Fibroblast of skin of right biceps (primary cell): ENCODE results near the gene CCDC73.
"Not testable (repeated sequence)": the region's sequence is repeated elsewhere in the genome, so short reads cannot be mapped to it uniquely, and the experiment has no call there.

Source experiments
- DNase-seq: peaks from one replicate; pipeline ENCODE4 v3.0.0-alpha.2; 2013

Gene CCDC73

GRCh38 chr11:32792948-32793475 is 1.4 kb downstream of the CCDC73 start:
- DNase-seq = peak; percentile 33

GRCh38 chr11:32792111-32792947 is 2.1 kb downstream of the CCDC73 start:
- DNase-seq = no peak

- DNase-seq = no peak
These were observed 3.5 kb downstream of the CCDC73 start for GRCh38 chr11:32790916-32791315.

DNA sequence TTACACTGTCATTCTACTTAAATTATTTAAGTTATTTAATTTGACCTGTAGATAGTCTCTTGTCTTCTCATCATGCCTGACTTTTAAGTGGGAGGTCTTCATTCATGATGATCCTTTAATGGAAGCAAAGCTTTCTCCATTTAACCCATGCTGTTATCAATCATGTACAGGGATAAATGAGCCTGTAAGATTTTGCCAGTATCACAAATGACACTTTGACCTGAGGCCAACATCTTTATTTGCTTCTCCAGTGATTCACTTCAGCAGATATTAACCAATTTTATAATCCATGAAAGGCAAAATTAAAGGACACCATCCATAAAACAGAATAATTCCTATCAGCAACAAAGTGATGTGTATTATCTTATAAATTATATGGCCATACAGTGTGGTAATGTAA is 7.7 kb downstream of the CCDC73 start:
- DNase-seq = no peak

GRCh38 chr11:32785262-32785661 is 9.2 kb downstream of the CCDC73 start:
- DNase-seq = no peak

- DNase-seq = no peak
These were observed 12.7 kb downstream of the CCDC73 start for GRCh38 chr11:32781721-32782120.

DNA sequence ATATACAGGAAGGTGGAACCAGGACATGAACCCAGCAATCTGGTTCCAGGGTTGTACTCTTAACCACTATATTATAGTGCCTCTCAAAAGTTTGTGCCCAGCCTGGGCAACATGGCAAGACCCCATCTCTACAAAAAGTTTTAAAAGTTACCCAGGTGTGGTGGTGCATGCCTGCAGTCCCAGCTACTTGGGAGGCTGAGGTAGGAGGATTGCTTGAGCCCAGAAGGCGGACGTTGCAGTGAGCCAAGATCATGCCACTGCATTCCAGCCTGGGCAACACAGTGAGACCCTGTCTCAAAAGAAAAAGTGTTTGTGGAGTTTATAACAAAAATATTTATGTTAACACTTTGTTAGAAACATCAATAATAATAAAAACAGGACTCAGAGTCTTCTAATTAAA is 13.6 kb downstream of the CCDC73 start:
- not testable (repeated sequence) for DNase-seq

- DNase-seq = no peak
These were observed 15.3 kb downstream of the CCDC73 start for GRCh38 chr11:32779136-32779535.

DNA sequence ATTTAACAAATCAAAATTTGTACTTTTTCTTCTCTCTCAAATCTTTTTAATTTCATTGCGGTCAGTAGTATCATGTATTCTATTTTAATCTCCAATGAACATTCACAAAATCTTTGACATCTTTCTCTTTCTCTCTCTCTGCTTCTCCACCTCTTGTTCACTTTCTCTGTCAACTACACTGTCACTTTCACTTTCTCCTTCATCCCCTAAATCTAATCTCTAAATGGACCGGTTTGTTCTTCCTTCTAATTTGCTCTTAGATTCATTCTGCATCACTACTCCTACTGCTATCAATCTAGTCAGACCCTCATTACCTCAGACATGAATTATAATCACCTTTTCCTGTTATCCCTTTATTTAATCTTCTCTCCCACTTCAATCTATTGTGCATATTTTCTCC is 18.6 kb downstream of the CCDC73 start:
- no peak for DNase-seq

- DNase-seq = no peak
These were observed 20.4 kb downstream of the CCDC73 start for GRCh38 chr11:32774081-32774480.

- DNase-seq = no peak
These were observed 21.7 kb downstream of the CCDC73 start for GRCh38 chr11:32772731-32773130.

DNA sequence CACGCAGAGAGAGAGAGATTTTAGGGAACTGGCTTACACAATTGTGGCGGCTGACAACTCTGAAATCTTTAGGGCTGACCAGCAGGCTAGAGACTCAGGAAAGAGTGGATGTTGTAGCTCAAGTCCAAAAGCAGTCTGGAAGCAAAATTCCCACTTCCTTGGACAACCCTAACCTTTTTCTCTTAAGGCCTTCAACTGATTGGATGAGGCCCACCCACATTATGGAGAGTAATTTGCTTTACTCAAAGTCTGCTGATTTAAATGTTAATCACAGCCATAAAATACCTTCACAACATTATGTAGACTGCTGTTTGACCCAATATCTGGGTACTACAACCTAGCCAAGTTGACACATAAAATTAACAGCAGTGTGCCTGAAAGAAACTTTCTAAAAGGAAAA is 32.7 kb downstream of the CCDC73 start:
- not testable (repeated sequence) for DNase-seq

DNA sequence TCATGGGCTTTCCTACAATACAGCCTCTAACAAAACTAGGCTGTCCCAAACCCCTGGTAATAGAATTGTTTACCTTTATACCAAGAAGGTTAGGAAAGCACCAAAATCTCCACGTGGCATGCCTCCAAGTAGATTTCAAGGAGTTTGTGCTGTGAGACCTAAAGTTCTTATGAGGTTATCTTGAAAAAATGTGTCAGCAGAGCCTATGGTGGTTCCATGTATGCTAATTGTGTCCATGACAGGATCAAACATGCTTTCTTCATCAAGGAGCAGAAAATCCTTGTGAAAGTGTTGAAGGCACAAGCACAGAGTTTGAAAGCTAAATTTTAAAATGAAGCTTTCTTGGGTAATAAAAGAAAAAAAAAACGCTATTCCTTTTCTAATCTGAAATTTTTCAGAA is 36.2 kb downstream of the CCDC73 start:
- DNase-seq = no peak

DNA sequence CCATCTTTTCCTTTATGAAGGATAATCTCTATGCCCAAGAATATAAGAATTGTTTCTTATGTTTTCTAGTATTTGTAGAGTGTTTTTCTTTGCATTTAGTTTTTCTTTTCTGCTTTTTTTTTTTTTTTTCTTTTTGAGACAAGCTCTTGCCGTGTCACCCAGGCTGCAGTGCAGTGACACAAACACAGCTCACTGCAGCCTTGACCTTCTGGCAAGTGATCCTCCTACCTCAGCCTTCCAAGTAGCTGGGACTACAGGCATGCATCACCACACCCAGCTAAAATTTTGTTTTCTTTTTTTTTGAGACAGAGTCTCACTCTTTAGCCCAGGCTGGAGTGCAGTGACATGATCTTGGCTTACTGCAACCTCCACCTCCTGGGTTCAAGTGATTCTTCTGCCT is 41.3 kb downstream of the CCDC73 start:
- not testable (repeated sequence) for DNase-seq

DNA sequence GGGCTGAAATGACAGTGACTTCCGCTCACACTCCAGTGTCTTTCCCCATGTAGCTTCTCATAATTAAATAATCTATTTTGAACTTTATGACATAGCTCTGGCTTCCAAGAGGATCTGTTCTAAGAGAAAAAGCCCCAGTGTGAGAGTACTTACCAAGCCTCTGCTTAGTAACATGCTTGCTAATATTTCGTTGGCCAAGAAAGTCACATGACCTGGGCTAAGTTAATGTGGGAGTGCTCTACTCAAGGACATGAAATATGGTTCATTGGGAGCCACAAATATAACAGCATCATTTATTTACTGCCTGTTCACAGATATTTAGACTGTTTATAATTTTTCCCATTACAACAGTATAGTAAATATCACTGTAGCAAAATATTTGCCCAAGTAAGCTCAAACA is 42.5 kb downstream of the CCDC73 start:
- no peak for DNase-seq

- DNase-seq = no peak
These were observed 43.1 kb downstream of the CCDC73 start for GRCh38 chr11:32751381-32751780.

DNA sequence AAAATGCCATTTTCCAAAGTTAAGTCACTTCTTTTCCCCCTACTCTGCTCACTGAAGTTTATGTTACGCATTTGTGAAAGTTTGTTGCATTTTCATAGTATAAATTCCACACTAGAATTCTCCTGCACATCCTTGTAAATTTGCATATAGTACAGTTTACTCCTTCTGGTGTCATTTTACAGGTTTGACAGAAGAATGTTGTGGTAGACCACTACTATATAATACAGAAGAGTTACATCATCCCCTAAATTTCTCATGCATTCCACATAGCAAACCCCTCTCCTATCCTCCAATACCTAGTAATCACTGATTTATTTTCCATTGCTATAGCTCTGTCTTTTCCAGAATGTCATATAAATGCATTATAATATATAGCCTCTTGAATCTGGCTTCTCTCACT is 64.5 kb downstream of the CCDC73 start:
- peak; percentile 24 for DNase-seq

GRCh38 chr11:32723332-32723731 is 71.1 kb downstream of the CCDC73 start:
- no peak for DNase-seq

GRCh38 chr11:32722255-32722654 is 72.2 kb downstream of the CCDC73 start:
- DNase-seq = no peak

- DNase-seq = peak; percentile 5
These were observed 81.0 kb downstream of the CCDC73 start for GRCh38 chr11:32713496-32713895.

DNA sequence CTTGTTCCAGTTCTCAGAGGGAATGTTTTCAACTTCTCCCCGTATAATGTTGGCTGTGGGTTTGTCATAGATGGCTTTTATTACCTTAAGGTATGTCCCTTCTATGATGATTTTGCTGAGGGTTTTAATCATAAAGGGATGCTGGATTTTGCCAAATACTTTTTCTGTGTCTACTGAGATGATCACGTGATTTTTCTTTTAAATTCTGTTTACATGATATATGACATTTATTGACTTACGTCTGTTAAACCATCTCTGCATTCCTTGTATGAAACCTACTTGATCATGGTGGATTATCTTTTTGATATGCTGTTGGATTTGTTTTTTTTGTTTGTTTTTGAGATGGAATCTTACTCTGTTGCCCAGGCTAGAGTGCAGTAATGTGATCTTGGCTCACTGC is 85.5 kb downstream of the CCDC73 start:
- not testable (repeated sequence) for DNase-seq

DNA sequence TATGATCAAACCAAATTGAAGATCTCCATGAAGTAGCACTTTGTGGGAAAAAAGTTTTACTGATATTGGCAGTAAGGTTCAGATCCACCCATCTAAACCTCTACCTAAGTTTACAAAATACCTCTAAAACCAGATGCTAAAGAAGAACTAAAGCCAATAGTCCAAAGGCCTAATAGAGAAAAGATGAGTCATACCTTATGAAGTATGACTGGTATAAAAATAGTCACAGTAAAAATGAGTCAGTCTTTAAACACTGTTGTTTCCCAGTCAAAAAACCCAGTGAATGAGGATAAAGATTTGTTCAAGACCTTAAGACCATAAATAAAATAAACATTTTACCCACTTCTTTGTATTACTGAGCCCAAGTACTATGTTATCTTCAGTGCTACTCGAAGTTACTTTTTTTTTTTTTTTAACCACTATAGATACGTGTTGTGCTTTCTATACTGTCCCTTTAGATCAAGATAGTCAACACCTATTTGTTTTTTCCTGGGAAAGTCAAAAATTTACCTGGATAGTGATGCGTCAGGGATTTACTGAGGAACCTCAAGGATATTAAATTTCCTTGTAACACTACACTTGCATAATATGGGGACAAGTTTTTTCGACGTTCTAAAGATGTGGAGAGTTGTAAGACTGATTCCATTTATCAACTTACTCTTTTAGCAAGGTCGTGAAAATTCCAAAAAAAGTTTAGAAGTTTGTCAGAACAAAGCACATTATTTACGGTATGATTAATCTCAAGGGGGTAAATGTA is 87.3 kb downstream of the CCDC73 start:
- DNase-seq = peak; percentile 84

DNA sequence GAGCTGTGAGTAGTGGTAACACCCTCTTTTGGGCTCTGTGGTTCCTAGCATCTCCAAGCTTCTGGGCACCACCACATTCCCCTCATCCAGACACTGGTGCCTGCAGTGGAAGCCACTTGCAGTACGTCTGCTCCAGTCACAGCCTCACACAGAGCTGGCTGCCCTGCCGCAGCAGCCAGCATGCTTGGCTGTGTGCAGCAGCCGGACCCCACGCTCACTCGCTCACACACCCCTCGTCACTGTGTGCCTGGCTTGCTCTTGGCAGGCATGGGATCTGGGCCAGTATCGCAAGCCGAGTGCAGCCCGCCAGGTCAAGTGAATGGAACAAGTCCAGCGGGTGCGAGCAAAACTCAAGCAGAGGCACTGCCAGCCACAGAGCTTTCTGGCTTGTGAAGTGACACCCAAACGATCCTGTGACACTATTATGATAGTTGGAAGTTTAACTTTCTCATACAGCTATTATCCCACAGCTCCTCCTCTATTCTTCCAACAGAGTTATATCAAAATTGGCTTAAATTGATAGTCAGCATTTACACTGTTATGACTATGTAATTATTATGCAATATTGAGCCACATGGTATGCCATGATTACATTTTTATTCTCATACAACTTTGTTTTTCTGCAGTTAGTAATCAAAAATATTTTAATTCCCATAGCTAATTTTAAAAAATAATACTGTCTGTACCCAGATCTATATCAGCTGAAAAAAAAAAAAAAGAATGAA is 89.0 kb downstream of the CCDC73 start:
- DNase-seq = no peak
